NB4 (cell line): Measurements from ENCODE around the gene FMN2.

Experiments
- DNase-seq: peaks from one replicate; pipeline ENCODE4 v3.0.0; 2010; ENCODE audit warnings: low read depth
- H3K4me3 ChIP-seq: one replicate; pipeline ENCODE4 v1.5.1; 2011; ENCODE audit warnings: mild to moderate bottlenecking, low read depth, low read length, moderate library complexity
- MYC ChIP-seq: IDR thresholded peaks from 2 replicates; pipeline ENCODE4 v1.6.1; 2011; ENCODE audit warnings: low read depth, low read length
- POLR2A ChIP-seq: IDR thresholded peaks from 2 replicates; pipeline ENCODE4 v1.6.1; 2011; ENCODE audit warnings: mild to moderate bottlenecking; ENCODE audit not compliant: insufficient read length; ENCODE audit errors: extremely low read depth
- TF ChIP-seq, protein P1 (sequence below): IDR thresholded peaks from one replicate; pipeline ENCODE4 v1.5.1; 2012; ENCODE audit warnings: low read depth, low read length
- TF ChIP-seq, protein P2 (sequence below): IDR thresholded peaks from 2 replicates; pipeline ENCODE4 v1.6.1; 2011; ENCODE audit warnings: low read depth, low read length

Gene FMN2

DNA sequence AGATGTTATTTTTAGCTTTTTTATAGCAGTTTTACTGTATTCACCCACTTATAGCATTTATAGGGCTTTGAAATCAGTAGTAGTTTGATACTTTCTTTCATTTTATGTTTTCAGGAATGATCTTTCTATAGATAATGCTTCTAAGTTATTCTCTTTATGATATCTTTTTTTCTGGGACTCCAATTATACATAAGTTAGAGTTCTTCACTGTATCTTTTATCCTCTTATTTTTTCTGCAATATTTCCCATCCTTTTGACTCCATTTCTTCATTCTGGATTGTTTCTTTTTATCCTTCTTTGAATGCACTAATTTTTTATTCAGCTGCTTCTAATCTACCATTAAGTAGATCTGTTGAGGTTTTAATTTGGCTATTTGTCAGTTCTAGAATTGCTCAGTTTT lies 73.1 kb downstream of the FMN2 start:
- no peak overlapping the region for H3K4me3 ChIP-seq
- TF ChIP-seq, protein P1, sequence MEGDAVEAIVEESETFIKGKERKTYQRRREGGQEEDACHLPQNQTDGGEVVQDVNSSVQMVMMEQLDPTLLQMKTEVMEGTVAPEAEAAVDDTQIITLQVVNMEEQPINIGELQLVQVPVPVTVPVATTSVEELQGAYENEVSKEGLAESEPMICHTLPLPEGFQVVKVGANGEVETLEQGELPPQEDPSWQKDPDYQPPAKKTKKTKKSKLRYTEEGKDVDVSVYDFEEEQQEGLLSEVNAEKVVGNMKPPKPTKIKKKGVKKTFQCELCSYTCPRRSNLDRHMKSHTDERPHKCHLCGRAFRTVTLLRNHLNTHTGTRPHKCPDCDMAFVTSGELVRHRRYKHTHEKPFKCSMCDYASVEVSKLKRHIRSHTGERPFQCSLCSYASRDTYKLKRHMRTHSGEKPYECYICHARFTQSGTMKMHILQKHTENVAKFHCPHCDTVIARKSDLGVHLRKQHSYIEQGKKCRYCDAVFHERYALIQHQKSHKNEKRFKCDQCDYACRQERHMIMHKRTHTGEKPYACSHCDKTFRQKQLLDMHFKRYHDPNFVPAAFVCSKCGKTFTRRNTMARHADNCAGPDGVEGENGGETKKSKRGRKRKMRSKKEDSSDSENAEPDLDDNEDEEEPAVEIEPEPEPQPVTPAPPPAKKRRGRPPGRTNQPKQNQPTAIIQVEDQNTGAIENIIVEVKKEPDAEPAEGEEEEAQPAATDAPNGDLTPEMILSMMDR: no peak
- TF ChIP-seq POLR2A: no peak
- no peak for TF ChIP-seq MYC
- TF ChIP-seq, protein P2, sequence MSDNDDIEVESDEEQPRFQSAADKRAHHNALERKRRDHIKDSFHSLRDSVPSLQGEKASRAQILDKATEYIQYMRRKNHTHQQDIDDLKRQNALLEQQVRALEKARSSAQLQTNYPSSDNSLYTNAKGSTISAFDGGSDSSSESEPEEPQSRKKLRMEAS: no peak
- DNase-seq: no peak

GRCh38 chr1:240169188-240169587 lies 77.5 kb downstream of the FMN2 start:
- H3K4me3 ChIP-seq: no peak overlapping the region
- TF ChIP-seq, protein P2: no peak
- no peak for TF ChIP-seq MYC
- TF ChIP-seq POLR2A: no peak
- TF ChIP-seq, protein P1: peak; percentile 9
- DNase-seq: peak; percentile 18

DNA sequence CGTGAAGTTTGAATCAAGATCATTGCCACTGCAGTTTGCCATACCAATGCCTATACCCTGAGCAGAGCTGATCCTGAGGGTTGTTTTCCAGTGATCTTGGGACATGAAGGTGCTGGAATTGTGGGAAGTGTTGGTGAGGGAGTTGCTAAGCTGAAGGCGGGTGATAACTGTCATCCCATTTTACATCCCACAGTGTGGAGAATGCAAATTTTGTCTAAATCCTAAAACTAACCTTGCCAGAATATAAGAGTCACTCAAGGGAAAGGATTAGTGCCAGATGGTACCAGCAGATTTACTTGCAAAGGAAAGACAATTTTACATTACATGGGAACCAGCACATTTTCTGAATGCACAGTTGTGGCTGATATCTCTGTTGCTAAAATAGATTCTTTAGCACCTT lies 78.6 kb downstream of the FMN2 start:
- no peak overlapping the region for H3K4me3 ChIP-seq
- TF ChIP-seq, protein P2: no peak
- TF ChIP-seq MYC (no peak), POLR2A (no peak)
- TF ChIP-seq, protein P1: no peak
- no peak for DNase-seq

GRCh38 chr1:240170806-240171205 lies 79.1 kb downstream of the FMN2 start:
- no peak overlapping the region for H3K4me3 ChIP-seq
- TF ChIP-seq, protein P2: no peak
- no peak for TF ChIP-seq POLR2A
- TF ChIP-seq, protein P1: no peak
- TF ChIP-seq MYC: no peak
- DNase-seq: no peak

- no peak for DNase-seq
- H3K4me3 ChIP-seq: no peak overlapping the region
- TF ChIP-seq POLR2A (no peak), MYC (no peak)
- TF ChIP-seq, protein P2: no peak
- TF ChIP-seq, protein P1: no peak
Observed at GRCh38 chr1:240171907-240172306, 80.2 kb downstream of the FMN2 start.
